Transverse colon (tissue), 4 donors: ENCODE results near the gene UBL4A. TPM values are rescaled to one million over a fixed set of nuclear protein-coding genes. Genes with fewer than 3 reads are reported as not detected.

ENCODE experiments used
- DNase-seq: peaks from one replicate; pipeline ENCODE4 v3.0.0-alpha.2; 2019
- H3K27ac ChIP-seq, 4 donors: fragments of 200-600 bp; sonication (generic); 2 replicates each; pipeline ENCODE4 v1.5.1; 2016 to 2018; ENCODE audit warnings: inconsistent platforms in 4 of 4
- H3K27me3 ChIP-seq: fragments of 200-600 bp; sonication (generic); 2 replicates; pipeline ENCODE4 v1.5.1; 2017; ENCODE audit warnings: inconsistent platforms
- H3K36me3 ChIP-seq, 4 donors: fragments of 200-600 bp; sonication (generic); 2 replicates each; pipeline ENCODE4 v1.5.1; 2017 to 2019; ENCODE audit warnings: inconsistent platforms in 4 of 4
- H3K4me1 ChIP-seq, 4 donors: fragments of 200-600 bp; sonication (generic); 2 replicates each; pipeline ENCODE4 v1.5.1; 2017 to 2020; ENCODE audit warnings: inconsistent platforms in 4 of 4
- H3K4me3 ChIP-seq, 4 donors: fragments of 200-600 bp; sonication (generic); 1 replicate in 1 of 4; 2 replicates in 3 of 4; pipeline versions ENCODE4 v1.5.1 to v1.6.1; 2017 to 2019; ENCODE audit warnings: inconsistent platforms in 4 of 4
- H3K9me3 ChIP-seq, 2 donors: fragments of 200-600 bp; sonication (generic); 2 replicates each; pipeline ENCODE4 v1.5.1; 2017 to 2019; ENCODE audit warnings: inconsistent platforms in 2 of 2
- CTCF ChIP-seq, 5 experiments: fragments of 200-600 bp in 3 of 5; fragments of 450-650 bp in 2 of 5; sonication (generic) in 3 of 5; IDR thresholded peaks; 1 replicate in 2 of 5; 2 replicates in 3 of 5; pipeline ENCODE4 v1.5.1; 2016 to 2017; ENCODE audit warnings: antibody characterized with exemption in 5 of 5, inconsistent platforms in 3 of 5, mild to moderate bottlenecking in 2 of 5, moderate library complexity in 1 of 5
- EP300 ChIP-seq: sonication (generic); formaldehyde crosslinking; IDR thresholded peaks from one replicate; pipeline ENCODE4 v1.6.1; 2017; ENCODE audit warnings: antibody characterized with exemption, low read depth
- POLR2A ChIP-seq: fragments of 450-650 bp; IDR thresholded peaks from one replicate; pipeline ENCODE4 v1.6.1; 2016; ENCODE audit warnings: antibody characterized with exemption, mild to moderate bottlenecking, moderate library complexity
- POLR2AphosphoS5 ChIP-seq, 3 donors: sonication (generic); formaldehyde crosslinking; IDR thresholded peaks; one replicate each; pipeline ENCODE4 v1.6.1; 2016; ENCODE audit warnings: antibody characterized with exemption in 3 of 3
- WGBS, 2 donors: methylation state at CpG; one replicate each; pipeline ENCODE4 v1.1.5; 2018; ENCODE audit warnings: low coverage in 1 of 2; 5-methylcytosine and 5-hydroxymethylcytosine counted together
- in situ Hi-C, 4 donors: fragments of 200-750 bp; cut with MboI; loops; one replicate each; pipeline versions ENCODE4 v1.15.0 to v1.15.1; 2017; ENCODE audit warnings: low sequenced_read_pairs in 3 of 4, low pct_ligation_motif_present in 1 of 4, low pct_unique_long_range_greater_than_20kb in 1 of 4
- intact Hi-C: fragments of 100-400 bp; cut with DNase I; formaldehyde crosslinking; loops from one replicate; pipeline ENCODE4 v1.15.1; 2023; ENCODE audit warnings: low total_unique reads
- total RNA-seq, 4 donors: library from RNA; depleted of rRNA; stranded (reverse); fragments of >200 nt; gene quantifications; one replicate each; pipeline ENCODE4 v1.1.0, GENCODE V29; 2016

Gene UBL4A
- total RNA-seq, 4 donors from 2014 or later: 19.9 to 50.7 (median 42.7) TPM

- intact Hi-C loops (no loop called here), in situ Hi-C loops (no loop called here)
- TF ChIP-seq POLR2A (no peak), EP300 (no peak), CTCF (IDR thresholded peaks at IDR 0.05) (no peak), POLR2AphosphoS5 (IDR thresholded peaks at IDR 0.05) (no peak)
- Histone ChIP-seq H3K4me1 (peaks cover 5 to 24% (median 12%) of the 10 kb centered on the region in 4 donors), H3K9me3 (no peaks in the 10 kb centered on the region), H3K27ac (peak overlapping the region; percentile 93 to 98 (median 96)), H3K4me3 (peak overlapping the region in 3 of 4 donors; percentile 27 to 78 (median 57)), H3K27me3 (no peaks in the 10 kb centered on the region), H3K36me3 (no peaks in the 10 kb centered on the region)
- WGBS, 2 donors: 62% methylated on average over 25 of the region's 25 CpGs; no CpG with 5 or more reads in 1 of the 2 donors
- DNase-seq: peak; percentile 28
These were observed 30.8 kb upstream of the UBL4A start for GRCh38 chrX:154517101-154517781.

GRCh38 chrX:154516656-154517100, 30.3 kb upstream of the UBL4A start:
- 47% methylated on average over 19 of the region's 19 CpGs; no CpG with 5 or more reads in 1 of the 2 donors for WGBS, 2 donors
- Histone ChIP-seq H3K9me3 (no peaks in the 10 kb centered on the region), H3K36me3 (no peaks in the 10 kb centered on the region), H3K4me1 (peaks cover 5 to 24% (median 12%) of the 10 kb centered on the region in 4 donors), H3K27me3 (no peaks in the 10 kb centered on the region), H3K4me3 (peak overlapping the region; percentile 7 to 78 (median 42)), H3K27ac (peak overlapping the region; percentile 93 to 98 (median 96))
- in situ Hi-C loops (no loop called here), intact Hi-C loops (no loop called here)
- no peak for DNase-seq
- no peak for TF ChIP-seq EP300
- no peak for TF ChIP-seq CTCF (IDR thresholded peaks at IDR 0.05)
- TF ChIP-seq POLR2AphosphoS5 (IDR thresholded peaks at IDR 0.05): no peak
- TF ChIP-seq POLR2A: no peak

- Histone ChIP-seq H3K27me3 (no peaks in the 10 kb centered on the region), H3K4me3 (peak within 1 kb of the TSS; percentile 57 to 78 (median 62)), H3K27ac (peak within 1 kb of the TSS; percentile 93 to 98 (median 96)), H3K36me3 (no peaks in the 10 kb centered on the region), H3K4me1 (peaks cover 5 to 24% (median 12%) of the 10 kb centered on the region in 4 donors), H3K9me3 (no peaks in the 10 kb centered on the region)
- intact Hi-C loops: no loop called here
- TF ChIP-seq CTCF (IDR thresholded peaks at IDR 0.05) (no peak), POLR2A (peak; percentile 83), POLR2AphosphoS5 (IDR thresholded peaks at IDR 0.05) (peak; percentile 83 to 87 (median 83))
- whole genome bisulfite sequencing, 2 donors: 60% methylated on average over 56 of the region's 59 CpGs; no CpG with 5 or more reads in 1 of the 2 donors
- DNase-seq: peak; percentile 96
- in situ Hi-C loops: no loop called here
These were observed 29.7 kb upstream of the UBL4A start, which contains the start of gene FAM3A for GRCh38 chrX:154515966-154516655. Gene FAM3A (minus strand): TSS chrX:154516232. CDS start chrX:154515772, 460 bp downstream.
